ENCODE results near the gene DOCK2. TPM values are rescaled to one million over a fixed set of nuclear protein-coding genes. Genes with fewer than 3 reads are reported as not detected.

DOCK2 gene
- total RNA-seq, 3 donors from 2014 or later: 13.4 to 43.8 (median 19.8) TPM

- intact Hi-C loops (cut with DNase I; ENCODE audit: low total_unique reads): no loop called here
- no peak overlapping the region for H3K27ac ChIP-seq
- no peaks in the 10 kb centered on the region for H3K4me1 ChIP-seq
- peaks cover 6 to 14% of the 10 kb centered on the region in 2 donors for H3K9me3 ChIP-seq
- no peaks in the 10 kb centered on the region for H3K36me3 ChIP-seq
- TF ChIP-seq POLR2A (IDR thresholded peaks at IDR 0.05) (no peak), CTCF (IDR thresholded peaks at IDR 0.05) (no peak), POLR2AphosphoS5 (IDR thresholded peaks at IDR 0.05) (no peak)
- H3K27me3 ChIP-seq: peaks cover 5 to 21% of the 10 kb centered on the region in 2 donors
- peak overlapping the region; percentile 38 to 61 (median 40) for H3K4me3 ChIP-seq
- DNase-seq (ENCODE audit: low spot score in 2 of 2): no peak
Observed at GRCh38 chr5:169636477-169637084, 494 bp upstream of the DOCK2 start.

GRCh38 chr5:169637549-169638121 lies 560 bp downstream of the DOCK2 start:
- no peaks in the 10 kb centered on the region for H3K36me3 ChIP-seq
- H3K27ac ChIP-seq: peak overlapping the region in 1 of 2 donors; percentile 19
- no peak for TF ChIP-seq CTCF (IDR thresholded peaks at IDR 0.05)
- TF ChIP-seq POLR2A (IDR thresholded peaks at IDR 0.05): no peak
- TF ChIP-seq POLR2AphosphoS5 (IDR thresholded peaks at IDR 0.05): no peak
- no peaks in the 10 kb centered on the region for H3K4me1 ChIP-seq
- H3K27me3 ChIP-seq: peaks cover 5 to 21% of the 10 kb centered on the region in 2 donors
- H3K4me3 ChIP-seq: peak overlapping the region; percentile 38 to 61 (median 40)
- intact Hi-C loops (cut with DNase I; ENCODE audit: low total_unique reads): no loop called here
- peaks cover 6 to 14% of the 10 kb centered on the region in 2 donors for H3K9me3 ChIP-seq
- DNase-seq (ENCODE audit: low spot score in 2 of 2): no peak

GRCh38 chr5:169641253-169641652 lies 4.2 kb downstream of the DOCK2 start:
- no peak overlapping the region for H3K27ac ChIP-seq
- H3K9me3 ChIP-seq: peaks cover 6% of the 10 kb centered on the region in 2 donors
- H3K4me1 ChIP-seq: no peaks in the 10 kb centered on the region
- H3K27me3 ChIP-seq: peaks cover 5 to 19% of the 10 kb centered on the region in 2 donors
- no peak for DNase-seq (ENCODE audit: low spot score in 2 of 2)
- H3K36me3 ChIP-seq: no peaks in the 10 kb centered on the region
- intact Hi-C loops (cut with DNase I; ENCODE audit: low total_unique reads): no loop called here
- H3K4me3 ChIP-seq: no peak overlapping the region
- TF ChIP-seq POLR2A (IDR thresholded peaks at IDR 0.05) (no peak), POLR2AphosphoS5 (IDR thresholded peaks at IDR 0.05) (no peak), CTCF (IDR thresholded peaks at IDR 0.05) (no peak)

GRCh38 chr5:169646856-169647255 lies 9.8 kb downstream of the DOCK2 start:
- TF ChIP-seq POLR2AphosphoS5 (IDR thresholded peaks at IDR 0.05) (no peak), POLR2A (IDR thresholded peaks at IDR 0.05) (no peak), CTCF (IDR thresholded peaks at IDR 0.05) (no peak)
- no peaks in the 10 kb centered on the region for H3K36me3 ChIP-seq
- H3K27ac ChIP-seq: no peak overlapping the region
- H3K4me1 ChIP-seq: peaks cover 0 to 7% of the 10 kb centered on the region in 2 donors
- H3K27me3 ChIP-seq: no peaks in the 10 kb centered on the region
- H3K4me3 ChIP-seq: no peak overlapping the region
- no peaks in the 10 kb centered on the region for H3K9me3 ChIP-seq
- intact Hi-C loops (cut with DNase I; ENCODE audit: low total_unique reads): no loop called here
- no peak for DNase-seq (ENCODE audit: low spot score in 2 of 2)

DNA sequence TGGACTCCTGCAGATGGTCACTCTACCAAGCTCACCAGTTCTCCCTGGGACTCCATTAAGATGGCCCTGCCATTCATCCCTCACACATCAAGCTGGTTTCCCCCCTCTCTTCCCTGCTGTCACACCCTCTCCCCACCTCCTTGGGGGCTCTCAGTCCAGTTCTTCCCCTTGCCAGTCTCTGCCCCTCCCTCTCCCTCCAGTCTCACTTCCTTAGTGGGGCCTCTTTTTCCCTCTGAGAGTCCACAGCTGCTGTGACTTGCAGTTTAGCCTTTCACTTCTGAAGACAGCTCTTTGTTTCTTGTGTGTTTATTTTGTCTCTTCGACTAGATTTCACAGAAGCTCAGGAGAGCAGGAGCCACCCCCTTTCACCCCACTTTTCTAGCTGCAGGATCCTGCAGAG lies 10.5 kb downstream of the DOCK2 start:
- H3K4me3 ChIP-seq: no peak overlapping the region
- H3K4me1 ChIP-seq: peaks cover 0 to 12% of the 10 kb centered on the region in 2 donors
- intact Hi-C loops (cut with DNase I; ENCODE audit: low total_unique reads): no loop called here
- H3K36me3 ChIP-seq: no peaks in the 10 kb centered on the region
- DNase-seq (ENCODE audit: low spot score in 2 of 2): no peak
- H3K27me3 ChIP-seq: no peaks in the 10 kb centered on the region
- no peak overlapping the region for H3K27ac ChIP-seq
- no peaks in the 10 kb centered on the region for H3K9me3 ChIP-seq
- TF ChIP-seq POLR2A (IDR thresholded peaks at IDR 0.05) (no peak), POLR2AphosphoS5 (IDR thresholded peaks at IDR 0.05) (no peak), CTCF (IDR thresholded peaks at IDR 0.05) (no peak)
